ENCODE data around the gene KRTAP10-3. TPM values are rescaled to one million over a fixed set of nuclear protein-coding genes. Genes with fewer than 3 reads are reported as not detected.

The KRTAP10-3 gene
- total RNA-seq, 1 donor from 2014 or later: not detected

DNA sequence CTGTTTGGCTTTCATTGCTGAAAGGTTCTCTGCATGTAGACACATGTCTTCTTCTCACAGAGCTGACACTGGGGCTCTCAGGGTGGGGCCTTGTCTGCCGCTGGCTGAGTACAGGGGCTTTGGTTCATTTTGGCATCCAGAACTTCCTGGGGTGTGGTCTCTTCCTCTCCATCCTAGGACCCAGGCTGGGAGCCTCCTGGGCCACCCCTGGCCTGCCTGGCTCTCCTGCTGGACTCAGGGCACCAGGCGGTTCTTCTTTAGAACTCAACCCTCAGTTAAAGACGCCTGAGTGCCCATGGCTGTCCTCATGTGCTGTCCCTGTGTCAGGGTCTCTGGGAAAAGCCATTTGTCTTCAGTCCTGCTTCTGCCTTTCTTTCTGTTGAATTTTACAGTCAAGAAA, 27.3 kb upstream of the KRTAP10-3 start:
- Mint-ChIP-seq H3K4me3 (ENCODE audit: unreplicated experiment) (no peak overlapping the region), H3K4me1 (ENCODE audit: low read depth, unreplicated experiment) (no peaks in the 10 kb centered on the region), H3K27me3 (ENCODE audit: low read depth, unreplicated experiment) (peaks cover 35% of the 10 kb centered on the region), H3K36me3 (ENCODE audit: low read depth, unreplicated experiment) (no peaks in the 10 kb centered on the region), H3K27ac (ENCODE audit: unreplicated experiment) (no peak overlapping the region), H3K9me3 (ENCODE audit: unreplicated experiment) (peaks cover 22% of the 10 kb centered on the region)
- Histone ChIP-seq H3K79me2 (ENCODE audit: insufficient read depth, low read length) (no peaks in the 10 kb centered on the region), H3K9me3 (ENCODE audit: insufficient read depth, low read depth, low read length) (peaks cover 6% of the 10 kb centered on the region), H3K27ac (ENCODE audit: low read depth, low read length) (no peak overlapping the region), H3K4me2 (ENCODE audit: low read length) (no peak overlapping the region), H3K4me1 (ENCODE audit: insufficient read depth, low read length) (no peaks in the 10 kb centered on the region), H3K27me3 (ENCODE audit: insufficient read depth, low read length) (no peaks in the 10 kb centered on the region), H3K36me3 (ENCODE audit: insufficient read depth, low read length) (no peaks in the 10 kb centered on the region), H3K9ac (ENCODE audit: low read length) (no peak overlapping the region), H4K20me1 (ENCODE audit: insufficient read depth, low read length) (no peaks in the 10 kb centered on the region), H2AFZ (ENCODE audit: low read depth, low read length) (no peak overlapping the region), H3K4me3 (ENCODE audit: insufficient read depth, low read depth, low read length) (no peak overlapping the region)
- DNase-seq (ENCODE audit: low read depth) (no peak), FAIRE-seq (no peak)
- TF ChIP-seq EZH2 (IDR thresholded peaks at IDR 0.05; ENCODE audit: insufficient read depth, low read length): no peak
- TF ChIP-seq, protein P1, sequence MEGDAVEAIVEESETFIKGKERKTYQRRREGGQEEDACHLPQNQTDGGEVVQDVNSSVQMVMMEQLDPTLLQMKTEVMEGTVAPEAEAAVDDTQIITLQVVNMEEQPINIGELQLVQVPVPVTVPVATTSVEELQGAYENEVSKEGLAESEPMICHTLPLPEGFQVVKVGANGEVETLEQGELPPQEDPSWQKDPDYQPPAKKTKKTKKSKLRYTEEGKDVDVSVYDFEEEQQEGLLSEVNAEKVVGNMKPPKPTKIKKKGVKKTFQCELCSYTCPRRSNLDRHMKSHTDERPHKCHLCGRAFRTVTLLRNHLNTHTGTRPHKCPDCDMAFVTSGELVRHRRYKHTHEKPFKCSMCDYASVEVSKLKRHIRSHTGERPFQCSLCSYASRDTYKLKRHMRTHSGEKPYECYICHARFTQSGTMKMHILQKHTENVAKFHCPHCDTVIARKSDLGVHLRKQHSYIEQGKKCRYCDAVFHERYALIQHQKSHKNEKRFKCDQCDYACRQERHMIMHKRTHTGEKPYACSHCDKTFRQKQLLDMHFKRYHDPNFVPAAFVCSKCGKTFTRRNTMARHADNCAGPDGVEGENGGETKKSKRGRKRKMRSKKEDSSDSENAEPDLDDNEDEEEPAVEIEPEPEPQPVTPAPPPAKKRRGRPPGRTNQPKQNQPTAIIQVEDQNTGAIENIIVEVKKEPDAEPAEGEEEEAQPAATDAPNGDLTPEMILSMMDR (IDR thresholded peaks at IDR 0.05; ENCODE audit: insufficient read depth, low read depth, low read length): no peak

DNA sequence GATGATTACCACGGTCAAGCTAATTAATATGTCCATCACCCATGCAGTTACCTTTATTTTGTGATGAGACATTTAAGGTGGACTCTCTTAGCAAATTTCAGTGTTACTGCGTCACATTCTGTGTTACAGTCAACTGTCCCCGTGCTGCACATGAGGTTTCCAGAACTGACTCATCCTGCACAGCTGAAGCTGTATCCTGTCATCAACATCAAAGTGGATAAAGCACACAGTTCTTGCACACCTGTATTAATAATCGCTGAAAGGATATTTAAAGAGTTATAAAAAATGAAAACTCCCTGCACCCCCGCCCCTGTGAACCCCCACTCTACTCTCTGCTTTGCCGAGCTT, 25.2 kb upstream of the KRTAP10-3 start:
- no peak for FAIRE-seq
- peaks cover 30% of the 10 kb centered on the region for H3K27me3 Mint-ChIP-seq (ENCODE audit: low read depth, unreplicated experiment)

More for the DNA sequence above, 25.2 kb upstream of the KRTAP10-3 start:
- Histone ChIP-seq H3K9me3 (ENCODE audit: insufficient read depth, low read depth, low read length) (peaks cover 6% of the 10 kb centered on the region), H3K4me3 (ENCODE audit: insufficient read depth, low read depth, low read length) (no peak overlapping the region), H4K20me1 (ENCODE audit: insufficient read depth, low read length) (no peaks in the 10 kb centered on the region), H3K36me3 (ENCODE audit: insufficient read depth, low read length) (no peaks in the 10 kb centered on the region), H3K79me2 (ENCODE audit: insufficient read depth, low read length) (no peaks in the 10 kb centered on the region), H3K4me1 (ENCODE audit: insufficient read depth, low read length) (no peaks in the 10 kb centered on the region), H3K4me2 (ENCODE audit: low read length) (no peak overlapping the region), H2AFZ (ENCODE audit: low read depth, low read length) (no peak overlapping the region), H3K27ac (ENCODE audit: low read depth, low read length) (no peak overlapping the region), H3K9ac (ENCODE audit: low read length) (no peak overlapping the region), H3K27me3 (ENCODE audit: insufficient read depth, low read length) (no peaks in the 10 kb centered on the region)
- H3K9me3 Mint-ChIP-seq (ENCODE audit: unreplicated experiment): peaks cover 25% of the 10 kb centered on the region
- no peak for DNase-seq (ENCODE audit: low read depth)
- no peaks in the 10 kb centered on the region for H3K36me3 Mint-ChIP-seq (ENCODE audit: low read depth, unreplicated experiment)
- no peak overlapping the region for H3K4me3 Mint-ChIP-seq (ENCODE audit: unreplicated experiment)
- H3K4me1 Mint-ChIP-seq (ENCODE audit: low read depth, unreplicated experiment): no peaks in the 10 kb centered on the region
- no peak overlapping the region for H3K27ac Mint-ChIP-seq (ENCODE audit: unreplicated experiment)
- TF ChIP-seq EZH2 (IDR thresholded peaks at IDR 0.05; ENCODE audit: insufficient read depth, low read length): no peak
- TF ChIP-seq, protein P1 (IDR thresholded peaks at IDR 0.05; ENCODE audit: insufficient read depth, low read depth, low read length): no peak

Measured in astrocyte (in vitro differentiated cells and primary cell).